Measurements from ENCODE around the gene ETS2. TPM values are rescaled to one million over a fixed set of nuclear protein-coding genes. Genes with fewer than 3 reads are reported as not detected.

ETS2 gene
- total RNA-seq, 1 donor from 2014 or later = 43.9 TPM

DNA sequence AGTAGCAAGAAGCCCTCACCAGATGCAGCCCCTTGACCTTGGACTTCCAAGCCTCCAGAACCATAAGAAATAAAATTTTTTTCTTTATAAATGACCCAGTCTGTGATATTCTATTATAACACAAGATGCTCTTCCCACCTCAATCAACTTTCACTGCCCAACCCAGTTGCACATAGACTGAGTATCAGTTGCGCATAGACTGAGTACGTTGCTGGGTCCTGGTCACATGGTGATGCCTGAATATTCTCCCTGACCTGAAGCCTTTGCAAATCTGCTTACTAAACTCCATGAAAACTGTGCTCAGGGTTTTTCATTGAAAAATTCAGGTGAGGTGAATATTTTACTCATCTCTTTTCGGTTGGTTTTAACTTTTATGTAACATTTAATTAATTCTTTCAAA, 59.2 kb downstream of the ETS2 start:
- DNase-seq (ENCODE audit: low spot score, unreplicated experiment) = no peak
- H3K27ac Mint-ChIP-seq = no peak overlapping the region
- TF ChIP-seq, protein P1, sequence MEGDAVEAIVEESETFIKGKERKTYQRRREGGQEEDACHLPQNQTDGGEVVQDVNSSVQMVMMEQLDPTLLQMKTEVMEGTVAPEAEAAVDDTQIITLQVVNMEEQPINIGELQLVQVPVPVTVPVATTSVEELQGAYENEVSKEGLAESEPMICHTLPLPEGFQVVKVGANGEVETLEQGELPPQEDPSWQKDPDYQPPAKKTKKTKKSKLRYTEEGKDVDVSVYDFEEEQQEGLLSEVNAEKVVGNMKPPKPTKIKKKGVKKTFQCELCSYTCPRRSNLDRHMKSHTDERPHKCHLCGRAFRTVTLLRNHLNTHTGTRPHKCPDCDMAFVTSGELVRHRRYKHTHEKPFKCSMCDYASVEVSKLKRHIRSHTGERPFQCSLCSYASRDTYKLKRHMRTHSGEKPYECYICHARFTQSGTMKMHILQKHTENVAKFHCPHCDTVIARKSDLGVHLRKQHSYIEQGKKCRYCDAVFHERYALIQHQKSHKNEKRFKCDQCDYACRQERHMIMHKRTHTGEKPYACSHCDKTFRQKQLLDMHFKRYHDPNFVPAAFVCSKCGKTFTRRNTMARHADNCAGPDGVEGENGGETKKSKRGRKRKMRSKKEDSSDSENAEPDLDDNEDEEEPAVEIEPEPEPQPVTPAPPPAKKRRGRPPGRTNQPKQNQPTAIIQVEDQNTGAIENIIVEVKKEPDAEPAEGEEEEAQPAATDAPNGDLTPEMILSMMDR (IDR thresholded peaks at IDR 0.05; ENCODE audit: unreplicated experiment) = no peak
- no peaks in the 10 kb centered on the region for H3K4me1 Mint-ChIP-seq (ENCODE audit: low read depth)
- no peak overlapping the region for H3K4me3 Mint-ChIP-seq (ENCODE audit: low read depth)
- H3K36me3 Mint-ChIP-seq (ENCODE audit: insufficient read depth) = no peaks in the 10 kb centered on the region
- H3K27me3 Mint-ChIP-seq = peaks cover 8% of the 10 kb centered on the region
- H3K9me3 Mint-ChIP-seq (ENCODE audit: low read depth) = peaks cover 3% of the 10 kb centered on the region

DNA sequence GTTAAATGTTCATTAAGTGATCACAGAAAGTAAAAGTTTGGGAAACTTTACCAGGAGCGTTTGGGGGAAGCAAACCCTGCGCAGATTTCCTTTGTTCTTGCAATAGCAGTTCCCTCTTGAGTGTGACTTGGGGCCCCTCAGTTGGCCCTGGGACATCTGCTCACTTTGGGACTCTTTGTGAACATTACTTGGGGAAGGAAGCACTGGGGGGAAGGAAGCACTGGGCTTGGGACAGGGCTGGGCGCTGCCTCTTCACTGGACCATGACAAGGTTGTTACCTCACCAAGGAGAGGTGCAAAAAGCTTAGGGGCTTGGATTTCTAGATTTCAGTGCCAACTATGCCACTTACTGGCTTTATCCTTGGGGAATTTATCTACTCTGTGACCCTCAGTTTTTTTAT, 63.5 kb downstream of the ETS2 start:
- TF ChIP-seq, protein P1 (IDR thresholded peaks at IDR 0.05; ENCODE audit: unreplicated experiment) = no peak
- no peak for DNase-seq (ENCODE audit: low spot score, unreplicated experiment)
- Mint-ChIP-seq H3K36me3 (ENCODE audit: insufficient read depth) (no peaks in the 10 kb centered on the region), H3K27ac (no peak overlapping the region), H3K4me3 (ENCODE audit: low read depth) (no peak overlapping the region), H3K4me1 (ENCODE audit: low read depth) (no peaks in the 10 kb centered on the region), H3K9me3 (ENCODE audit: low read depth) (peaks cover 3% of the 10 kb centered on the region), H3K27me3 (peaks cover 3% of the 10 kb centered on the region)

DNA sequence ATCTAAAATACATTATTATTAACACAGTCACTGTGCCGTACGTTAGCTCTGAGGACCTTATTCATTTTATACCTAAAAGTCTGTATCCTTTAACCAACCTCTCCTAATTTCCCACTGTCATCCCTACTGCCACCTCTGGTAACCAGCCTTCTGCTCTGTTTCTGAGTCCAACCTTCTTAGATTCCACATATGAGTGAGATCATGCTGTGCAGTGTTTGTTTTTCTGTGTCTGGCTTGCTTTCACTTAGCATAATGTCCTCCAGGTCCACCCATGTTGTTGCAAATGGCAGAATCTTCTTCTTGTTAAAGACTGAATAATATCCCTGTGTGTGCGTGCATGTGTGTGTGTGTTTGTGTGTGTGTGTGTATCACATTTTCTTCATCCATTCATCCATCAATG, 64.2 kb downstream of the ETS2 start:
- Mint-ChIP-seq H3K9me3 (ENCODE audit: low read depth) (peaks cover 3% of the 10 kb centered on the region), H3K27me3 (peaks cover 3% of the 10 kb centered on the region), H3K4me3 (ENCODE audit: low read depth) (no peak overlapping the region), H3K4me1 (ENCODE audit: low read depth) (no peaks in the 10 kb centered on the region), H3K27ac (no peak overlapping the region), H3K36me3 (ENCODE audit: insufficient read depth) (no peaks in the 10 kb centered on the region)
- TF ChIP-seq, protein P1 (IDR thresholded peaks at IDR 0.05; ENCODE audit: unreplicated experiment) = no peak
- no peak for DNase-seq (ENCODE audit: low spot score, unreplicated experiment)

Measured in progenitor cell of endocrine pancreas (in vitro differentiated cells).